Pulmonary artery endothelial cell (primary cell): Measurements from ENCODE around the gene SLC9A3. TPM values are rescaled to one million over a fixed set of nuclear protein-coding genes. Genes with fewer than 3 reads are reported as not detected.

ENCODE experiments used
- DNase-seq: peaks from one replicate; pipeline ENCODE4 v3.0.0-alpha.2; 2011; ENCODE audit warnings: low read depth, low spot score
- total RNA-seq: library from RNA; depleted of rRNA; stranded (reverse); fragments of >200 nt; gene quantifications from 2 replicates; pipeline ENCODE4 v1.2.3, GENCODE V29; 2014

The SLC9A3 gene
- total RNA-seq, 1 donor from 2014 or later: 0.92 TPM

DNA sequence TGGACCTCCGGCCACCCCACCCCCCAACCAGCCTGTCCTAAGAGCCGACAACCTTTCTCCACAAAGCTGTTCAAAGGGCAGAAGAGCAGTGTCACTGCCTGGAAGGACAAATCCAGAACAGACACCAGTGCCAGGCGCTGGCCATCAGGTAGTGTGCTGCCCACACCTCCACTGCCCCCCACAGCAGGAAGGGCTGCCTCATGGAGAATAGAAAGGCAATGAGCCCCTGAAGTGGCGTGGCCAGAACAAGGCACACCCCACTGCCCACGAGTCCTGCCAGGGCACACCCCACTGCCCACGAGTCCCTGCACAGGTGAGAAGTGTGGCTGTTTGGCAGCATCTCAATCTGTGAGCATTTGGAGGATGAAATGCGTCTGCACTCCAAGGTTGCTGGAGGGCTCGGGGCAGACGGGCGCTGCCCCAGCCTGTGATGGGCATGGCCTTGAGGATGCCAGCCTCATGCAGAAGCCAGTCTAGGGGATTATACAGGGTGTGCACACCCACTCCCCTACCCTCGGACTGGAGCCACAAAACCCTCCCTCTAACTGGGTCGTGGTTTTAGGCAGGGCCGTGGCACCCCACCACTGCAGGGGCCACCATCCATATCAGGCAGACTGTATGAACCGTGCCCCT, 2.3 kb upstream of the SLC9A3 start:
- no peak for DNase-seq

GRCh38 chr5:525916-526315, 1.7 kb upstream of the SLC9A3 start:
- DNase-seq: no peak

GRCh38 chr5:524973-525761, 918 bp upstream of the SLC9A3 start:
- no peak for DNase-seq

GRCh38 chr5:523441-524222, 617 bp downstream of the SLC9A3 start:
- no peak for DNase-seq

GRCh38 chr5:522899-523440, 1.3 kb downstream of the SLC9A3 start:
- DNase-seq: no peak

GRCh38 chr5:522116-522515, 2.1 kb downstream of the SLC9A3 start:
- no peak for DNase-seq

GRCh38 chr5:521680-522079, 2.6 kb downstream of the SLC9A3 start:
- DNase-seq: no peak

DNA sequence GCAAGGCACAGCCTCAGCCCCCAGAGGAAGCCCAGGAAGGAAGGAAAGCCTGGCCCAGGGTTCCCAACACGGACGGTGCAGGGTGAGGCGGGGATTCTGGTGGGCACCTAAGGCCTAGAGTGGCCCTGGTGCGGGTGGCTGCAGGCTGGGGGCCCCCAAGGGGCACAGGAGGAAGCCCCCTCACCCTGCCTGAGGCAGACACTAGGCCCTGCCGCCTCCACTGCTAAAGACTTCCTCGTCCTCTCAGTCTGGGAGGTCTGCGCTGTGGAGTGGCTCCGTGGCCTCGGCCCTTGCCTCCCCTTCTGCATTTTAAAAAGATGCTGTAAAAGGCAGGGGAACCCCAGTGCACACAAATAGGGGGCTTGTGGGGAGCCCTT, 3.4 kb downstream of the SLC9A3 start:
- no peak for DNase-seq

DNA sequence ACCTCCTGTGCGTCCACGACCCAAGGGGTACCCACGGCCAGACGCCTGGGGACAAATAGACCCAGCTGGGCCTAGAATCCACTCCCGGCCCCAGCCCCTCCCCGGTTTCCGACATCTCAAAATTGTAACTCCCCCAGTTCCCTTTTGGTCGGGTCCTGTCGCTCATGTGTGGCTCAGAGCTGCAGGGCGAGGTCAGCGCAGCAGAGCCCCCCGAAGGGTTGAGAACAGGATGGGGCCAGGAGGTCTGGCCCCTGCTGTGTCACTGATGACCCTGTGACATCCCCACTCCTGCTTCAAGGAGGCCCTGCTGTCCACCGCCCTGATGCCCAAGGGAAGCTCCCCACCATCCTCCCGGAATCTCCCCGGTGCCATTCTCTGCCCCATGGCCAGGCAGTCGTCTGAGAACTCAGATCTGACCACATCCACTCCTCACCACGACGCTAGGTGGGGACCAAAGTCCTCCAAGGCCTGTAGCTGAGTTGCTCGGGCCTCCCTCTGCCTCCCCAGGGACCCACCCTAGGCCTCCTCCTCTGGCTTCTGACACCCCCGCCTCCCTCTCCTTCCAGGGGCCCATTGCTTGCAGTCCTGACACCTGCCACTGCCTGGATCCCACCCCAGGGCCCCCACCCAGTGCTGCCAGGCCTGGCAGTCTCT, 3.9 kb downstream of the SLC9A3 start:
- DNase-seq: no peak

DNA sequence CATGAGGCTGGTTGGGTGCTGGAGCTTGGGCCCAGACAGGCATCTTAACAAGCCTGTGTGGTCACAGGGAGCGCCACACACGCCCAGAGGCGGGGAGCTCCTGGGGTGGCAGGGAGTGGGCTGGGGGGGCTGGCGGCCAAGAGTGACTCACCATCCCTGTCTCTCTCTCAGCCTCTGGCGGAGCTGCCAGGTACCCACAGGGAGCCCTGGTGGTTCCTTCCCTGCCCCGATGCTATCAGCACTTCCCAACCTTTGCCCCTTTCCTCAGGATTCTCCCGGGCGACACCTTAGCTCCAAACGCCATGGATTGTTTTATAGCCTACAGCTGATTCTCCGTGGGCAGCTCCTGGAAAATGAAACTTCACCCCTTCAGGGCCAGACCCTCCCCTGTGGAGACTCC, 5.5 kb downstream of the SLC9A3 start:
- no peak for DNase-seq

- no peak for DNase-seq
Measured at GRCh38 chr5:517535-518100, 6.6 kb downstream of the SLC9A3 start.

- no peak for DNase-seq
Measured at GRCh38 chr5:516980-517379, 7.3 kb downstream of the SLC9A3 start.

DNA sequence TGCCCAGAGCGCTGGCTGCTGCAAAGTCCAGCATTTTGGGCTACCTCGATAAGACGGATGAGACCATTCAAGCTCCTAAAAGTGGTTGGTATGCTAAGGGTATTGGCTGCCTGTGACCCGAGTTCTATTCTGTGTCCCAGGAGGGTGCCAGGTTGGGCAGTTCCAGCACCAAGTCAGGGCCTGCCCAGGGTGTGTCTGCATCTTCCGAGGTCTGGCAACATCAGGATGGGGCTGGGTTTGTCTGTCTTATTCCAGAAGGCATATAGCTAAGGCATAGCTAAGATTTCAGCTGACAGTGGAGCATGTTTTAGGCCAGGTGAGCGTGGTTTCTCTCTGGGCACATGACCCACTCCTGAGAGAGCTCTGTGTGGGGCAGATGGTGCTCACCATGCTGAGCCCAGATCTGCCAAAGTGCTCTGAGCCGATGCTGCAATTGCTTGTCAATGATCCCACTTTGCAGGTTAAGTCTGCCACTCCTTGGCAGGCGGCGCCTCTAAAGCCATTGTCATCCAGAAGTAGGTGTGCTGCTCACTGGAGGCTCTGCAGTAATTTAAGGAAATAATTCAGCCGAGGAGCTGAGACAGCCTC, 7.8 kb downstream of the SLC9A3 start:
- no peak for DNase-seq

DNA sequence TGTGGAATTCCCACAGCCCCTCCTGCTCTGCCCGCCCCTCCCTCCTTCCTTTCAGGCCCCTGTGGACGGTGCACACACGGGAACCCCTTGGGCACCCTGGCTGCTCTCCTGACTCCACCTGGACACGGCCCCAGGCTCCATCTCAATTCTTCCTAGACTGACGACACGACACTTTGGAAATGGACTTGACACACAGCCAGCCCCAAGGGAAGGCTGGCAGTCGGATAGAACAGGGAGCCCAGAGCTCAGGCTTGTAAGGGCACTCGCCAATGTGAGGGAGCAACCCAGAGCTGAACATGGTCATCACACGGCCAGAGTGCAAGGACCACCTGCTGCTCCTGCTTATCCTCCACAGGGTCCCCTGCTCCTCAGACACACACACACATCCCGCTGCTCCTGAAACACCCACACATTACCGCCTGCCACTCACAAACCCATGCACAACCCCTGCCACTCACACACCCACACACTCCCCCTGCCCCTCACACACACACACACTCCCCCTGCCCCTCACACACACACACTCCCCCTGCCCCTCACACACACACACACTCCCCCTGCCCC, 8.9 kb downstream of the SLC9A3 start:
- DNase-seq: no peak

- DNase-seq: no peak
Measured at GRCh38 chr5:514673-515072, 9.6 kb downstream of the SLC9A3 start.

DNA sequence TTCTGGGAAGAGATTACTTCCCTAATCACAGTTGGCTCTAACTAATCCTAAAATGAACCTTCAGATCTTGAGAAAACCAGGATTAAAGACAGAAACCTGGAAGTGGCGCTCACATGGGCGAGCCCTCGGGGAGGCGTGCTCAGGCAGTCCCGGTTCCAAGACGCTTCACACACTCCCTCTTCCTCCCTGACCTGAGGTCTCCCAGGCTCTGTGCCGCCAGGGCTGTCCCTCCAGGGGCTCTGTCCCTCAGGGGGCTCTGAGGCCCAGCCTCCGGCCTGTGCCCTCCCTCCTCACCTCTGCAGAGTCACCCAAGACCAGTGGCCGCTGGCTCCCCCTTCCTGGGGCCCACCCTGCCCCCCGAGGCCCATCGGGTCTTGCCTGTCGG, 10.2 kb downstream of the SLC9A3 start:
- no peak for DNase-seq

DNA sequence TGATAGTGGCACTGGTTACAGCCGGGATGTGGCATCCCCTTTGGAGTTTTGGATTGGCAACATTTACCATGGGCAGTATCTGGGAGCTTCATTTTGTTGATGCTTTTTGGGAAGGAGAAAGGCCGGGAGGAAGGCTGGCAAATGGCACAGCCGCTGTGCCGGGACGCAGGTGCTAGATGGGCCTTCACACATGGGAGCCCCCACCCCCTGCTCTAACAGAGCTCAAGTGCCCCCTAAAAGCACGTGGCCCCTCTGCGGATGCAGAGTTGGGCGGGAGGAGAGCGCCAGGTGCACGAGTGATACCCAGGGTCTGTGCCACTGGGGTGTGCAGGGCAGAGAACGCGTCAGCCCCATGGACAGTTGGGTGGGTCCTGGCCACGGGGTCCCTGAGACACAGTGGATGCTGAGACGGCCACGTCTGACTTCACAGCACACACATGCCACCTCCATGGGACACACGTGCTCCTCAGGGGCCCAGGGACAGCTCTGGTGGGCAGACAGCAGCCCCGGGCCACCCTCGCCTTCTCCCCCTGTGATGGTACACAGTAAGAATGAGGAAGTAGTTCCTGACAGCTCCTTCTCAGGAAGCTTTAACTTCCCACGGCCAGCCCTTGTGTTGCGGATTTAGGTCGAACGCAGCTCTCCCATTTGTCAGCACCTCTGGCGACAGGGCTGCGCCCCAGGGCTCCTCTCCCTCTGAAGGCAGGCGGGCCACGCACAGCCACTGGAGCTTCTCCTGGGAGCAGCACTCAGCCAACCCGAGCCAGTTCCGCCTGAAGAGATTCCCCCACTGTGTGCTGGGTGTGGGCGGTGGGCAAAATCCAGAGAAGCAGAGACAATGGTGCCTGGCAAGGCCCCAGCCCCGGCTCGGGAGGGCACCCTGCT, 10.8 kb downstream of the SLC9A3 start:
- DNase-seq: no peak

GRCh38 chr5:511476-511875, 12.8 kb downstream of the SLC9A3 start:
- no peak for DNase-seq

DNA sequence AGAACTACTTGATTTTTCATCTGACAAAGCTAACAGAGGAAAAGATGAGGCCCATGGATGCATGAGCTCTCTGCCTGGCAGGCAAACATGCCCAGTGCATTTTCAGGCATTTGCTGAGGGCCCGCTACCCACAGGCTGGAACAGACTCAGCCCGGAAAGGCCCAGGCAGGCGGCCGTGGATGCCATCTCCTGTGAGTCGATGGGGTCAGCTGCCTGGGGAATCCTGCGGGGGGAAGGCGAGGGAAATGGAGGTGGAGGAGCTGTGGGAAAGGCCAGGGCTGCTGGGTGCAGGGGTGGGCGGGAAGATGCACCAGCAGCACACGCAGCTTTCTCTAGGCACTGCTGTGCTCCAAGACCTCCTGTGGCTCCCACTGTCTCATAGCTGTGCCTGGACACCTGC, 13.7 kb downstream of the SLC9A3 start:
- no peak for DNase-seq
